Measurements from ENCODE around the gene DCLK3. TPM values are rescaled to one million over a fixed set of nuclear protein-coding genes. Genes with fewer than 3 reads are reported as not detected.

The DCLK3 gene
- total and polyA plus RNA-seq, 2 donors (not counting 1 experiment from before 2014, with no cell fraction given): not detected

- ATAC-seq (ENCODE audit: low read depth) (no peak), DNase-seq (no peak)
- WGBS (ENCODE audit: insufficient coverage): 94% methylated on average over 2 of the region's 3 CpGs
- Histone ChIP-seq H3K4me1 (ENCODE audit: control insufficient read depth in 2 of 2, insufficient read depth in 2 of 2, low read length in 2 of 2) (no peaks in the 10 kb centered on the region), H3K36me3 (replicated peaks in 1 of 2; ENCODE audit: control extremely low read depth in 1 of 2, control insufficient read depth in 1 of 2, extremely low read depth in 1 of 2, insufficient read depth in 2 of 2, low read length in 1 of 2) (no peaks in the 10 kb centered on the region), H3K4me2 (replicated peaks; ENCODE audit: low read depth, low read length, poor library complexity, severe bottlenecking) (no peak overlapping the region), H3K79me2 (ENCODE audit: control insufficient read depth, insufficient read depth, low read length) (no peaks in the 10 kb centered on the region), H3K4me3 (ENCODE audit: control extremely low read depth in 1 of 5, extremely low read depth in 1 of 5, insufficient read depth in 1 of 5, low read depth in 2 of 5, low read length in 4 of 5) (no peak overlapping the region), H3K9me3 (ENCODE audit: control extremely low read depth in 1 of 3, control insufficient read depth in 2 of 3, insufficient read depth in 1 of 3, low read length in 2 of 3) (no peaks in the 10 kb centered on the region), H3K27me3 (replicated peaks in 1 of 4; ENCODE audit: control extremely low read depth in 1 of 4, control insufficient read depth in 3 of 4, insufficient read depth in 4 of 4, low read length in 3 of 4) (peaks cover 0 to 2% (median 0%) of the 10 kb centered on the region in 4 experiments), H3K27ac (ENCODE audit: low read length in 2 of 2) (no peak overlapping the region), H2AFZ (ENCODE audit: insufficient read depth, low read depth, low read length, poor library complexity, severe bottlenecking) (no peak overlapping the region), H3K9ac (ENCODE audit: low read length) (no peak overlapping the region), H4K20me1 (ENCODE audit: control insufficient read depth, insufficient read depth, low read length, poor library complexity, severe bottlenecking) (no peaks in the 10 kb centered on the region)
- no peak overlapping the region for H3K27ac Mint-ChIP-seq
- no peaks in the 10 kb centered on the region for H3K9me3 Mint-ChIP-seq (ENCODE audit: insufficient read depth)
- no peaks in the 10 kb centered on the region for H3K4me1 Mint-ChIP-seq
- H3K4me3 Mint-ChIP-seq: no peak overlapping the region
- TF ChIP-seq EZH2 (IDR thresholded peaks at IDR 0.05; ENCODE audit: borderline replicate concordance, insufficient read depth, low read depth, low read length, poor library complexity, severe bottlenecking): no peak
- no peak for TF ChIP-seq CTCF (IDR thresholded peaks at IDR 0.05)
- intact Hi-C loops (cut with micrococcal nuclease): no loop called here
- ChIA-PET POLR2A (no interaction called here), CTCF (no interaction called here)
- H3K27me3 Mint-ChIP-seq: no peaks in the 10 kb centered on the region
Observed at GRCh38 chr3:36695113-36695768, 69.1 kb downstream of the DCLK3 start.

GRCh38 chr3:36693670-36694069, 70.7 kb downstream of the DCLK3 start:
- no peaks in the 10 kb centered on the region for H3K4me1 Mint-ChIP-seq
- Histone ChIP-seq H2AFZ (ENCODE audit: insufficient read depth, low read depth, low read length, poor library complexity, severe bottlenecking) (no peak overlapping the region), H3K4me3 (ENCODE audit: control extremely low read depth in 1 of 5, extremely low read depth in 1 of 5, insufficient read depth in 1 of 5, low read depth in 2 of 5, low read length in 4 of 5) (no peak overlapping the region), H3K9ac (ENCODE audit: low read length) (no peak overlapping the region), H3K4me2 (replicated peaks; ENCODE audit: low read depth, low read length, poor library complexity, severe bottlenecking) (no peak overlapping the region), H3K36me3 (replicated peaks in 1 of 2; ENCODE audit: control extremely low read depth in 1 of 2, control insufficient read depth in 1 of 2, extremely low read depth in 1 of 2, insufficient read depth in 2 of 2, low read length in 1 of 2) (no peaks in the 10 kb centered on the region), H3K9me3 (ENCODE audit: control extremely low read depth in 1 of 3, control insufficient read depth in 2 of 3, insufficient read depth in 1 of 3, low read length in 2 of 3) (no peaks in the 10 kb centered on the region), H3K4me1 (ENCODE audit: control insufficient read depth in 2 of 2, insufficient read depth in 2 of 2, low read length in 2 of 2) (no peaks in the 10 kb centered on the region), H3K27me3 (replicated peaks in 1 of 4; ENCODE audit: control extremely low read depth in 1 of 4, control insufficient read depth in 3 of 4, insufficient read depth in 4 of 4, low read length in 3 of 4) (peaks cover 0 to 2% (median 0%) of the 10 kb centered on the region in 4 experiments), H4K20me1 (ENCODE audit: control insufficient read depth, insufficient read depth, low read length, poor library complexity, severe bottlenecking) (no peaks in the 10 kb centered on the region), H3K27ac (ENCODE audit: low read length in 2 of 2) (no peak overlapping the region), H3K79me2 (ENCODE audit: control insufficient read depth, insufficient read depth, low read length) (no peaks in the 10 kb centered on the region)
- ChIA-PET POLR2A (no interaction called here), CTCF (no interaction called here)
- WGBS (ENCODE audit: insufficient coverage): 83% methylated on average over 1 of the region's 4 CpGs
- intact Hi-C loops (cut with micrococcal nuclease): no loop called here
- DNase-seq (no peak), ATAC-seq (ENCODE audit: low read depth) (no peak)
- no peaks in the 10 kb centered on the region for H3K27me3 Mint-ChIP-seq
- H3K27ac Mint-ChIP-seq: no peak overlapping the region
- no peak for TF ChIP-seq CTCF (IDR thresholded peaks at IDR 0.05)
- TF ChIP-seq EZH2 (IDR thresholded peaks at IDR 0.05; ENCODE audit: borderline replicate concordance, insufficient read depth, low read depth, low read length, poor library complexity, severe bottlenecking): no peak
- no peak overlapping the region for H3K4me3 Mint-ChIP-seq
- no peaks in the 10 kb centered on the region for H3K9me3 Mint-ChIP-seq (ENCODE audit: insufficient read depth)

All from B cell (primary cell).